HG03108 (cell line): ENCODE results near the gene SEMA5A.

ENCODE experiments used
- ATAC-seq: cut with Tn5 transposase; IDR thresholded peaks from one replicate; pipeline ENCODE4 v1.9.1; 2021; ENCODE audit warnings: moderate library complexity; ENCODE audit not compliant: unreplicated experiment

The SEMA5A gene

DNA sequence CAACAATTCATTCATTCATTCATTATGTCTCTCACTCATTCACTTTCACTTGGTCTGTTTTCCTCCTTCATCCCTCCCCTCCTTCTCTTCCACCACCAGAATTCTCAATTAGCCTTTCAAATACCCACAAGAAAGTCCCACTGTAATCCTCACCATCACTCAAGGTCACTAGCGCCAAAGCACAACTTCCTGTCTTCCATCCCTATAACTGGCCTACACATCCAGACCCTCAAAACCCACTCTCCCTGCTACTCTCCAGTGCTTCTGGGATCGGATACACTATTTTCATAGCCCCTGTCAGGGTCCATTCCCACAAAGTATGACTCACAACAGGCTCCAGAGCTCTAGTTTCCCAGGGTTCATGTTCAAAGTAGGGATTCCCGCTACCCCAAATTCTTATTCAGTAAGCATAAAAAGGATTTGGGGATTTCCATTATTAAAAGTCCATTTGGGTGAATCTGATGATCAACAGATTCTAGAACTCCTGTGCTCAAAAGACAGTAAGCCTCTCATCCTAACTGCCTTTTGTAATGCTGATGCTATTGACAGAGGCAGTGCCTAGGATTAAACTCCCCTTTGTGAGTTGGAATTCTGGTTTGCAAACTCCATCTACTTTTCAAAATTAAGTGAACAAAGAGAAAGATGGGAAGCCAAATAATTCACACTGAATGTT, 250.9 kb downstream of the SEMA5A start:
- no peak for ATAC-seq

- ATAC-seq, result no peak
Measured at GRCh38 chr5:9288234-9288633, 257.6 kb downstream of the SEMA5A start.

DNA sequence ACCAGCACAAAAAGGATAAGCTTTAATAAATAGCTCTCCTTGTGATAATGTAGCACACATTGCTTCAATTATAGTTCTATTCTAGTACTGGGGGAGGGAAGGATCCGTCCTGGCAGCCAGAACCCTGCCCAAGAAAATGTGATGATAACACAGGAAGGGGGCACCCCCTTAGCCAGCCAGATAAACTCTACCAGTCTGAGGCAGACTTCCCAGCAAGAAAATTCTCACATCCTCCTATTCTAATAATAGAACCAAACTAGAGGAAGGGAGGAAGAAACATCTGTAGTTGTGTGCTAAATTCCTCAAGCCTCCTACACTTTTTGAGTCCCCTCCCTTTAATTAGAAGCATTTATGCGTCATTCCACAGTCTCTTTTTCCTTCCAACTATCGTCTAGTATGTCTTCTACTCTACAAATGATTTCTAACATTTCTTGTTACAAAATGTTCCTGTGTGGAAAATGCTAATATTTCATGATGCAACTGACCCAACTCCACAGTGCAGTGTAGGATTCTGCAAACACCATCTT, 261.0 kb downstream of the SEMA5A start:
- no peak for ATAC-seq

- no peak for ATAC-seq
Measured at GRCh38 chr5:9284272-9284671, 261.6 kb downstream of the SEMA5A start.

DNA sequence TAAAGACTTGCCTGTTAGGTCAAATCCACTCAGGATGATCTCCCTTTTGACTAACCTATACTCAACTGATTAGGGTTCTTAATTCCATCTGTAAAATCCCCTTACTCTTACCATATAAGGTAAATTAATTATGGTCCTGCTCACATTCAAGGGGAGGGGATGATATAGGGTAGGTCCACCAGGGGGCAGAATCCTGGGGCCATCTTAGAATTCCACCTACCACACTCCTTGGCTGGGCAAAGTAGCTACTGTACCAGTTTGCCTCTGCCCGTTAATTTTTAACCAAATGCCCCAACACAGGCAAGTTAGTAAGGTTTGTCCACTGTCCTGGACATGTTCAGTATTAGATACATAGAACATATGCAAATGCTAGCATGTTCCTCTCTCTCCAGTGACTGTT, 262.4 kb downstream of the SEMA5A start:
- ATAC-seq, result no peak

- no peak for ATAC-seq
Measured at GRCh38 chr5:9283021-9283420, 262.9 kb downstream of the SEMA5A start.

- ATAC-seq, result no peak
Measured at GRCh38 chr5:9282211-9282610, 263.7 kb downstream of the SEMA5A start.

GRCh38 chr5:9279774-9280173, 266.1 kb downstream of the SEMA5A start:
- no peak for ATAC-seq

- ATAC-seq, result no peak
Measured at GRCh38 chr5:9278921-9279603, 266.8 kb downstream of the SEMA5A start.

- ATAC-seq, result no peak
Measured at GRCh38 chr5:9269014-9269413, 276.9 kb downstream of the SEMA5A start.

DNA sequence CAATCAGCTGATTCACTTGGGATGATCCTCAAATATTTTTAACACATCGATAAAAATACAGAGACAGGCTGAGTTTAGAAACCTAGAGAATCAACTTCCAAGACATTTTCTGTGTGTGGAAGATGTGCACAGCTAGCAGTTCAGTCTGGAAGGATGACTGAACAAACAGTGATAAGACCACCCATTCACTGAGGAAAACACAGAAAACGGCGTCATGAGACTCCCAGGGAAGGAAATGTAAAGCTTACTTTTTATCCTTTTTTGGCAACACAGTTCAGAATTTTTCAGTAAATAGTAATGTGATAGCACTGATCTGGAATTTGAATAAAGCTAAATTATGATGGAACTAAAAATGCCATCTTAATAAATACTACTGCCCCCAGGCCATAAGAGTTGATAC, 277.6 kb downstream of the SEMA5A start:
- no peak for ATAC-seq

DNA sequence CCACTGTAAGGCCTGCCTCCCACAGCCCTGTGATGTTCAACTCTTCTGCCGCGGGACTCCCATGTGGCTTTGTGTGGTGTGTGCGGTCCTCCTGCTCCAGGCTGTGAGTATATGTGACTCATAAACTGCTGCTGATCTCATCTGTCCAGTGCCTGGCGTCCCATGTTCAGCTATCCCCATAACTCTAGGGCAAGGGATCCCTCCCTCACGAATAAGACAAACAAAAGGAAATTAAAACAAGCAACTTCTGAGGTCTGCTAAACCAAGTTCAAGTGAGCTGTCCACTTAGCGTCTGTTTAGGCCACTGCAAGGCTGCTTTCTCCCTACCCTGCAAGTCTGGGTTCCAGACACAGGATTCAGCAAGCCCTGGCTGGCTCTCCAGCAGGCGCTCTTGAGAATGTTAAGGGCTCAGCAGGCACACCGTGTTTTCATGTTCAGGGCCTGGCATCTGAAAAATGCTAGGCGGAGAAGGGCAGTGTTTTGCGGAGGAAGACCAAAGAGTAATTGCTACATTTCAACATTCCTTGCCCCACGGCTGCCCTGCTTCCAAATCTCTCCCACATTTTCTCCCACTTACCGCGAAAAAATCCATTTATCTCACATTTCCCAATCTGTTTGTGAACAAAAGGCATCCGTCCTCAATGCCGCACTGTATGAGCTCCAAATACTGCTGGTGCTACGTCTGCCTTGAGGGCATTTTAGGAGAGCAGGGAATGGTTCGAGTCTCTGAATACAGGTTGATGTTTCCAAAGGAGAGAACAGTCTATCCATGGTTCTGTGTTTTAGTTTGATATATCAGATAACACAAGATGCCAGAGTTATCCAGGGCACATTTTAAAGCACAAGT, 280.2 kb downstream of the SEMA5A start:
- ATAC-seq, result no peak

DNA sequence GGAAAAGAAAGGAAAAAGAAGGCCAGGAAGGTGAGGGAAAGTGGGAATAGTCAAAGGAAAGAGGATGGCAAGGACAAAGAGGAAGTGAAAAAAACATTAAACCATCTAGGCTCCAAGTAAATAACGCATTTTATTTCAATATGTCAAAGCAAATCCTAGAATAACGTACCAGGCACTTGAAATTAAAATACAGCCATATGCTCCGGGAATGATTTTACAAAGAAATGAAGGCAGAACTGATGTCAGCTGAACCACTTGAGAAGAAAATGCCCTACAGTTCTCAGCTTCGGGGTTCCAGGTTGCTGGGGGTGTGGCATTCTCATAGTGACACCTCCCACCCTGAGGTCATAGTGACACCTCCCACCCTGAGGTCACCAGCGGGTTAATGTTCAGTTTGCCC, 281.6 kb downstream of the SEMA5A start:
- ATAC-seq, result no peak

- ATAC-seq, result no peak
Measured at GRCh38 chr5:9263656-9264055, 282.2 kb downstream of the SEMA5A start.

DNA sequence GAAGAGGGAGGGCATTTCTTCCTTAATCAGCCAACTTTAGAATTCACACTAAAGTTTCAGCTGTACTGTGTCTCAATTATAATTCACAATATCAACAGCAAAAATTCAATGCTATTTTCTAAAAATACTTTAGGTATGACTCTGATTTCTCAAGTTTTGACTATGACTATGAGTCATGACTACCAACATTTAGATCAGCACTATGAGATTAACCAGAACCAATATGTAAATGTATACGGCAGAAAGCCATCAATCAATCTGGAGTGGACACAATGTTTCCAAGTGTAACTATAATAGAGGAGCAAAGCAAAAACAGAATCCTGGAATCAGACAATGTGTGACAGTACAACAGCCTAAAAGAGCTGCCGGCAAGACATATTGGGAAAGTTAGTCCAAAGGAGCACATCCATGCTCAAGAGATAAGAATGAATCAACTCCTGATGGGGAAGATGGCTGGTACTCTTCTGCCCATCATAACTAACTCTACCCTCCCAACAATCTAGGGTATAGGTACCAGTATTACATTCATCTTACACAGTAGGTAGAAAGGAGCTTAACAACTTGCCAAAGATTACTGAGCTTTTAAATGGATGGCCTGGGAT, 294.4 kb downstream of the SEMA5A start:
- ATAC-seq, result no peak

DNA sequence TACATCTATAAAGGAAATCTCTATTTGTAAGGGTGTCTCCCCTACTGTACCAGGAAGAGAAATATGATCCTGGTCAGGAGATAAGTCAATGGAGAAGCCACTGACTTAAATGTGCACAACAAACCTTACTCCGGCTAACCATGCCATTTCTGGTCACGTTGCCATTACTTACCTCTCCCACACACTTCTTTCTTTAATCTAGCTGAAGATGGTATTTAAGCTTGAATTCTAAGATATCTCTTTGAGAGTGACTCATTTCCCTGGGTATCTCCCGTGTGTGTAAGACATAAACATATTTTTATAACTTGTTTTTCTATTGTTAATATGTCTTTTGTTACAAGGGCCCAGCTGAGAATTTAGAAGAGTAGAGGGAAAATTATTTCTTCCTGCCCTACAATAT, 296.6 kb downstream of the SEMA5A start:
- ATAC-seq, result no peak

- ATAC-seq, result no peak
Measured at GRCh38 chr5:9245071-9245470, 300.8 kb downstream of the SEMA5A start.

DNA sequence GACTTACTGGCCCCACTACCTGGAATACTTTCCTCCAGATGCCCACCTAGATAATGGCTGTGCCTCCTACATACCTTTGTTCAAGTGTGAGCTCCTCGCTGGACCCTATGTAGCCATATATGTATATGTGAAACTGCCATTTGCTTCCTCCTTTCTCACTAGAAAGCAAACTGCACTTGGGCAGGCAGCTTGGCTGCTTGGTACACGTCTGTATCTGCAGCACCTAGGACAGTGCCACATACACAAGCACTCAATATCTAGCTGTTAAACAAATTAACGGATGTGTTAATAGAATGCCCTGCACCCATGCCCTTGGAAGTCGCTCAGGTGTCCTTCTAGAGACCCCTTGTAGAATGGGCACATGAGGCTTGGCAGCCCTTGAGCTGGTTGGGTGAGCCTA, 301.5 kb downstream of the SEMA5A start:
- no peak for ATAC-seq

DNA sequence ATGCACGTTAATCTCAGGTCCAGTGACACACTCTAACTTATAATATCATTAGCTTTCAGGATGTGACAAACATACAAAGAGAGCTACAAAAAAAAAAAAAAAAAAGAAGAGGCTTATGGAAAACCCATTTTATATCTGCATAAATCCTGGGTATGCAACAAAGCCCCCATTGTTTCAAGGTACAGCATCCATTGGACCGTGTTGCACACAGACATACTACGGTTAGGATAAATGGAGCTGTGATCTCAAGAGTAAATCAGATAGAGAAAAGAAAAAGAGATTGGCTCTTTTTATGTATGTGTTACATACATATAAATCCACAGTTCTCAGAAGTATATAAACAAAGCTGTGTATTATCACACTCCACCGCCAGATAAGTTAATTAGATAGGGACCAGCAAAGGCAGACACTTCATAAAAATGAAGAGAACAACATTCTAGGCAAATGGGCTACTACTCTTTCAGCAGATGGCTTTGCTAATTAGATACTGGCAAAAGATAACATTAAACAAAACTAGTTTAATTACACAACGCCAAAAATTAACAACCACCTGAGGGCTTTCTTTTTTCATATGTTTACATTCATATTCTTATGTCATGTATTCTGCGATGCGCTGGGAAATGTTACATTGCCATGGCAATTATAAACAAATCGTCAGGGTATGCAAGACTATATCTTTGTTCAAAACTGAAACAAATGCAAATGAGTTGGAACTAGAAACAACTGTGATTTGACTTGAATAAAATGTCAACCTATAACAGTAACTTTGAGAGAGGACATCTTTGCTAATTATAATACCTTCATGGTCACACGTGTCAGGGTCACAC, 304.2 kb downstream of the SEMA5A start:
- ATAC-seq, result no peak

DNA sequence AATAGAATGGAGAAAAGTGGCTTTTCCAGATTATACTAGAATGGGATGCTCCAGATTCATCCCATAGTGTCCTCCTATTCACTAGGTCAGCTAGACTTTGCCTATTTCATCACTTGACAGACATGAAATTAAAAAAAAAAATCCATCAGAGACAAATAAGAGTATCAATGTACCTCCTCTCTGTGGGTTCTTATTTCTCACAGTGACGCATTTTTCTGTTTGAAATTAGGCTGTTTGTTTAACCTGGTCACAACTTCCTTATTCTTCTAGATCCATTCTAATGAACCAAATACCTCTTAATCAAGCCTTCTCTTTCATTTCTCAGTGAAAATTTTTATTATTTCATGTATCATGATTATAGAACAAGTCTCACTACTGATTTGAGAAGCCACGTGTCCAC, 305.4 kb downstream of the SEMA5A start:
- ATAC-seq, result no peak
